ENCODE measurements around the gene MAMDC2.

DNA sequence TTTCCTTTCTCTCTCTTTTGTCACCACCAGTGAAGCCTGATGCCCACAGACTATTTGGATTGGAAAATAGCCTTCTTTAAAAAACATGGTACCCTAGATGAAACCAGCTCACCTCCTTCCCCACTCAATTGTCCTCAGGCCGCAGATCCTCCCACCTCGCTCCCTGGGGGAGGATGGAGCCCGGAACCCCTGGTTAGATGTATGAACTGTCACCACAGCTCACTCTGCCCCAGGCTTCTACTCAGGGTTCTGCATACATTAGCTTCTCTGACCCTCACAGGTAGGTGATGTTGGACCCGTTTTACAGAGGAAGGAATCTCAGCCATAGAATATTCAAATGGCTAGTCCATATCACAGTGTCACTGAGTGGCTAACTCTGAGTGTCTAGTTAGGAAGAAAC lies 1.8 kb downstream of the MAMDC2 start:
- TF ChIP-seq POLR2AphosphoS5 (IDR thresholded peaks at IDR 0.05; ENCODE audit: borderline replicate concordance, low read depth, low read length) (no peak), EZH2 (IDR thresholded peaks at IDR 0.05) (no peak), FOXP2 (optimal IDR thresholded peaks at IDR 0.05; ENCODE audit: control extremely low read depth, extremely low read length, insufficient read depth) (no peak)

Data from SK-N-MC (cell line).